Activated CD4-positive, alpha-beta T cell treated with anti-CD3 and anti-CD28 coated beads for 1 hour (primary cell): ENCODE results near the gene SMAD7.

Experiments used
- DNase-seq: peaks from one replicate; pipeline ENCODE4 v3.0.0-alpha.2; 2020

SMAD7 gene

GRCh38 chr18:48950536-48951447 lies at the start of gene SMAD7:
TSS of gene SMAD7 (minus strand) at chr18:48950965. CDS start at chr18:48950424, 541 bp downstream.
- DNase-seq, result no peak

- no peak for DNase-seq
Observed at GRCh38 chr18:48999569-48999968, 48.8 kb upstream of the SMAD7 start.

GRCh38 chr18:48997985-48998831 lies 47.4 kb upstream of the SMAD7 start:
- no peak for DNase-seq

GRCh38 chr18:48997681-48997984 lies 46.9 kb upstream of the SMAD7 start:
- DNase-seq, result no peak

- DNase-seq, result no peak
Observed at GRCh38 chr18:48996901-48997463, 46.2 kb upstream of the SMAD7 start.

- DNase-seq, result no peak
Observed at GRCh38 chr18:48996041-48996440, 45.3 kb upstream of the SMAD7 start.

- DNase-seq, result no peak
Observed at GRCh38 chr18:48994926-48995835, 44.4 kb upstream of the SMAD7 start.

GRCh38 chr18:48994044-48994651 lies 43.4 kb upstream of the SMAD7 start:
- DNase-seq, result no peak

GRCh38 chr18:48993586-48993985 lies 42.8 kb upstream of the SMAD7 start:
- no peak for DNase-seq

GRCh38 chr18:48992791-48993555 lies 42.2 kb upstream of the SMAD7 start:
- no peak for DNase-seq

GRCh38 chr18:48992133-48992532 lies 41.4 kb upstream of the SMAD7 start:
- no peak for DNase-seq

- no peak for DNase-seq
Observed at GRCh38 chr18:48991676-48992075, 40.9 kb upstream of the SMAD7 start.

GRCh38 chr18:48991319-48991660 lies 40.5 kb upstream of the SMAD7 start:
- no peak for DNase-seq

GRCh38 chr18:48990481-48991318 lies 39.9 kb upstream of the SMAD7 start:
- no peak for DNase-seq

- no peak for DNase-seq
Observed at GRCh38 chr18:48989304-48990303, 38.8 kb upstream of the SMAD7 start.

GRCh38 chr18:48988508-48989303 lies 37.9 kb upstream of the SMAD7 start:
- no peak for DNase-seq

GRCh38 chr18:48987821-48988220 lies 37.1 kb upstream of the SMAD7 start:
- no peak for DNase-seq
